DLD1 (cell line): Measurements from ENCODE around the gene SAYSD1.

Experiments used
- in situ Hi-C: cut with HindIII; loops from 2 replicates; pipeline ENCODE4 v1.10.0; 2017; ENCODE audit warnings: low sequenced_read_pairs

SAYSD1 gene

DNA sequence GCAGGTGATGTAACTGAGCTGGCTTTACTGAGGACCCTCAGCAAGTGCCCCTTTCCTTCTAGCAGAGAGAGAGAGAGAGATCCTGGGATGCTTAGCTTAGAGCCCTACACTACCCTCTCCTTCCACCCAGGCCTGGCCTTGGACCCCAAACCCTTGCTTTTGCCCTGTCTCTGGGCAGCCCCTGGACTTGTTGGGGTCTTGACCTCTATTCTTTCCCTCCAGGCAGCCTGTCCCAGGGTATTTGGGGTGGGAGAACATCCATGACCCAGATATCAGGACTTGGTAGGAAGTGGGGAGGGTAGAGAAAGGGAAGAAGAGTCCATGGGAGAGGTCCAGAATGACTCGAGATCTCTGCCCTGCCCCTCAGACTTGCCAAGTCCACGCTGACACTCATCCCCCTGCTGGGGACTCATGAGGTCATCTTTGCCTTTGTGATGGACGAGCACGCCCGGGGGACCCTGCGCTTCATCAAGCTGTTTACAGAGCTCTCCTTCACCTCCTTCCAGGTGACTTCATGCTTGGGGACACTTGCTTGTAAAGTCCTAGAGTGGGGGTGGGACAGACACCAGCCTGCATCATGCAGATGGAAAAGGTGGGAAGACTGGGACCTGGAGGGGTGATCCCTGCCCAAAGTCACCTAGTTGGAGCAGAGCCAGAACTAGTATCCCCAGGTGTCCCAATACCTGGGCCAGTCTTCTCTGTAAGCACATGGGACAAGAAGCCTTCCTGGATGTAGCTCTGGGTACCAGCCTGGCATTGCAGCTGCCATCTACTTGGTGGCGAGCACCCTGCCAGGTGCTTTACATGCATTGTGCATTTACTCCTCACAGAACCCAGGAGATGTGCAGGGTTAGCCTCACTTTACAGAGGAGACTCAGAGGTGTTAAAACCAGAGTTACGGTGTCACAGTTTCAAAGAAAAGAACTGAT, 35.5 kb downstream of the SAYSD1 start:
- in situ Hi-C loops: no loop called here

DNA sequence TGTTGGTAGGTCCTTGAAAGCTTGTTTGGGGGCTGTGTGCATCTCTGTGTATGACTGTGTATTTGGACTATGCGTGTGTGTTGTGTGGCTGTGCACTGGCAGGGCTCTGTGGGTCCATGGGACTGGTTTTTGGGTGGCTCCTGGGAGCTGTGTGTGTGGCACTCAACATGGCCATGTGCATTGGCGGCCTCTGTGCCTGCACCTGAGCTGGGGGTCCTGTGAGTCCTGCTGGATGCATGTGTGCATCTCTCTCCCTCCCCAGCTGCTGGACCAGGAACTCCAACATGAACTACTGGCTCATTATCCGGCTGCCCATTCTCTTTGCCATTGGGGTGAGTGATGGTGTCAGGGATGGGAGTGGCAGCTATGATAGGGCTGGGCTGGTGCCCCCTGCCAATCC, 36.3 kb downstream of the SAYSD1 start:
- in situ Hi-C loops: no loop called here

DNA sequence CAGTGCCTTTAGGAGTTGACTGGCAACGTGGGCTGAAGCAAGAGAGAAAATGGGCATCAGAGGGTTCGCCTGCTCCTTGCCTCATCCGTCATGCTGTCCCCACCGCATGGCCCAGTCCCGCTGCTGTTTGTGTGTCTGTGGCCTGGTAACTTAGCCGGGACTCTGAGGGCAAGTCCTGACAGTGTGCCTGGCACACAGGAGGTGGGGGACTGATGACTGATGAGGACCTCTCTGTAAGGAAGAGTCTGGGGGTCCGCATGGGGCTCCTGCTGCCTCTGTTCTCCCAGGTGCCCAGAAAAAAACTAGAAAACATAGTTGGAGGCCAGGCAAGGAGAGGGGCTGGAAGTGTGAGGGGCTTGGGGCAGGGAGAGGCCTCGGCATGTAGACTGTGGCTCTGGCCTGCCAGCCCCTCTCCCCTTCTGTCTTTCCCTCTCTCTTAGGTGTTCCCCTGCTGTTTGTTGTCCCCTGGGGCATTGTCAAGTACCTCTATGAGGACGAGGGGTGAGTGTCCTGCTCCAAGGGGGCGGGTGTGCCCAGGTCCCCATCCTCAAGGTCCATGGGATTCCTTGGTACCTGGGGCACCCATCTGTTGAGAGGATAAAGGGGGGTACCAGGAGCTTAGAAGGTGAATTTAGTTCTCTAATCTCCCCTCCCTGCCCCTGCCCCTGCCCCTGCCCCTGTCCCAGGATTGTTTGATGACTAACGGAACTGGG, 36.9 kb downstream of the SAYSD1 start:
- in situ Hi-C loops: no loop called here

DNA sequence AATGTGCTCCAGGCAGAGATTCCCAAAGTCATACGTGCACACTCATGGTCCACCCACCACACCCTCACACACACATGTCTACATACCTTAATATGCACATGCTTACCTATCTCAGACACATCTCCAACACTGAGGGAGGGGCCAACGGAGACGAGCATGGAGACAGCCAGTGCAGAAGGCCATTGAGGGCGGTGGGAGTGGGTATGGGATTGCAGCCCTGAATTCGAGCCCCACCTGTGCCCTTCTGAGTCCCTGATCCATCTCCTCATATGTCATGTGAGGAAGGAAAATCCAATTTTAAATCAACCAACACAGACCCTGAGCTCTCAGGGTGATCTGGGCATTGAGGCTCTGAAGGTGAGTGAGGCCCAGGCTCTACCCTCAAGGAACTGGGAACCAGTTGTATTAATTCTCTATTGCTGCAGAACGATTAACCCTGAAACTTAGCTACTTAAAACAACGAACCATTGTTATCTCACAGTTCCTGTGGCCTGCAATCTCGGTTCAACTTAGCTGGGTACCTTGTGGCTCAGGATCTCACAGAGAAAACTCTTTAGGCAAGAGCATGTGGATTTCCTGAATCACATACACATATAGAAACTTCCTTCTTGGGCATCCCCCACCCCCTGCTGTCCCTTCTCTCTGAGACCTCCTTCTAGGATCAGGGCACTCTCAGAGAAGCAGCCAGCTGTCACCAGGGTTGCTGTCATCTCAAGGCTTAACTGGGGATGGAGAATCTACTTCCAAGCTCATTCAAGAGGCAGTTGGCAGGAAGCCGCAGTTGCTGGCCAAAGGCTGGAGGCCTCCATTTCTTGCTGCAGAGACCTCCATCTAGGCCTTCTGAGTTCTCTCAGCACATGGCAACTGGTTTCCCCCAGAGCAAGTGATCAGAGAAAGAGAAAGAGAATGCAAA, 38.1 kb downstream of the SAYSD1 start:
- in situ Hi-C loops: no loop called here

DNA sequence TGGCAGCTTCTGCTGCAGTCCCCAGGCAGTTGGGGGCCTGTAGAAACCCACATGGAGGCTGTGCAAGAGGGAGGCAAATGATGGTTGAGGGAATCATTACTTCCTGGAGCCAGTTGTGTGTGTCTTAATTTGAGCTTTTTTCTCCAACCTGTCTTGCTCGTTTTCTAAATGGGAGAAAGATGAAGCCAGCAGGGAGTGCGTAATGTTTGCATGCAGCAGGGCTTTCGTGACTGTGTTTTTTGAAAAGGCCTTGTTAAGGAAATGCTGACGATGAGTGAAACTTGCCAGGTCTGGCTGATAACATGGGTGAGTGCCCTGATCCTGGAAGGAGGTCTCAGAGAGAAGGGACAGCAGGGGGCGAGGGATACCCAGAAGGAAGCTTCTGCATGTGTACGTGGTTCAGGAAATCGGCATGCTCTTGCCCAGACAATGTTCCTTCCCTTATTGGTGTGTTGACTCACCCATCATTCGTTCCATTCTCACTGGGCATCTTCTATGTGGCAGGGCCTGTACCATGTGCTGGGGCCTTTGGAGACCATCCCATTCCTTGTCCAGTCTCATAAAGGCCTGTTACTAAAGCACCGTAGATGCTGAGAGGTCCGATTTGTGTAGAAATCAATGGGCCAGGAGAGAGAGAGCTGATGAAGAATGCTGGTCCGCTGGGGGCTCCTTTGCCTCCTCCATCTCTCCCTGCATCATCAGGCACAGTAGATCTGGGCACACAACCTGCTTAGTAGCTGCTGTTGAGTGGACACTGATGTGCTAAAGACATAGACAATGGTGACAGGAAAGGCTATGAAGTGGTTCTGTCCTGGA, 39.0 kb downstream of the SAYSD1 start:
- in situ Hi-C loops: no loop called here

DNA sequence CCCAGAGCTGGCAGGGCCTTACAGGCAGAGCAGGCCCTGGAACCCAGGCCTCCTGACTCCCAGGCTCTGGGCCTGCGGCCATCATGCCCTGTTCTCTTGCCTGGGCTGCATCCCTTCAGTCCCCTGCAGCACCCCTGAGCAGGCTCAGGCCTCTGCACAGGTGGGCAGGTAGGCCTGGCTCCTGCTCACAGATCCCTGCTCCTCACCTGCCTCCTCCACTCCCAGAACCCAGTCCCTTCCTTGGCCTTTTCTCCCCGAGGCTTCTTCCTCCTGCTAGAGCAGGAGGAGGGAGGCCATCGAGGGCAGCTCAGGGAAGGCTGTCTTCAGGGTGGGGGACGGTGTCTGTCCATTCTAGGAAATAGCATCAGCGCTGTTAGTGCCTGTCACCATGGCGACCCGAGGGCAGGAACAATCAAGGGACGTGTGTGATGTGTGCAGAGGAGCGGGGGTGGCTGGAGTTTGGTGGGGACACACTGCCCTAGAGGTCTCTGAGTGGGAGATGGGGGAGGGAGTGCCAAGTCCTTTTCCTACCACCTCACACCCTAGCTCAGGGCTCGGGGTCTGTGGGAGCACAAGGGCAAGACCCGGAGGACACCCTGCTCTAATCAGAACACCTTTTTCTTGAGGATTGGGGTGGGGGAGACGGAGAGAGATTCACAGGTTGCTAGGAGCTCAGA, 39.8 kb downstream of the SAYSD1 start:
- in situ Hi-C loops: no loop called here

DNA sequence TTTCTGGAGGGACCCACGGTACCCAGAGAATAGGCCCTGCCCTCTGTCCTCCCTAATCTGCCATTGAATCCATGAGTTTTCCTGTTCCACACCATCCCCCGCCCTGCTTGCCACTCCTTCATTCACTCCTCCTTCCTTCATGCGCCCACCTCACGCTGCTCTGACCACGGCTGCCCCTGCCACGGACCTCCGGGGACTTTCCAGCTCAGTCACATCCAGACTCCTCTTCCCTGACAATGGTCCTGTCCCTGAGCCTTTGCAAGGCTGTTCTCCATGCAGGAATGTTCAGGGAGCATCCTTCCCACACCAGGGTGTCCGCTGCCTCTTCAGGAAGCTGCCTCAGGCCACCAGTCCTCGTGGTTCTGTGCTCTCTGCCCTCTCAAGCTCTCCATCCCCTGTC, 40.5 kb downstream of the SAYSD1 start:
- in situ Hi-C loops: no loop called here

DNA sequence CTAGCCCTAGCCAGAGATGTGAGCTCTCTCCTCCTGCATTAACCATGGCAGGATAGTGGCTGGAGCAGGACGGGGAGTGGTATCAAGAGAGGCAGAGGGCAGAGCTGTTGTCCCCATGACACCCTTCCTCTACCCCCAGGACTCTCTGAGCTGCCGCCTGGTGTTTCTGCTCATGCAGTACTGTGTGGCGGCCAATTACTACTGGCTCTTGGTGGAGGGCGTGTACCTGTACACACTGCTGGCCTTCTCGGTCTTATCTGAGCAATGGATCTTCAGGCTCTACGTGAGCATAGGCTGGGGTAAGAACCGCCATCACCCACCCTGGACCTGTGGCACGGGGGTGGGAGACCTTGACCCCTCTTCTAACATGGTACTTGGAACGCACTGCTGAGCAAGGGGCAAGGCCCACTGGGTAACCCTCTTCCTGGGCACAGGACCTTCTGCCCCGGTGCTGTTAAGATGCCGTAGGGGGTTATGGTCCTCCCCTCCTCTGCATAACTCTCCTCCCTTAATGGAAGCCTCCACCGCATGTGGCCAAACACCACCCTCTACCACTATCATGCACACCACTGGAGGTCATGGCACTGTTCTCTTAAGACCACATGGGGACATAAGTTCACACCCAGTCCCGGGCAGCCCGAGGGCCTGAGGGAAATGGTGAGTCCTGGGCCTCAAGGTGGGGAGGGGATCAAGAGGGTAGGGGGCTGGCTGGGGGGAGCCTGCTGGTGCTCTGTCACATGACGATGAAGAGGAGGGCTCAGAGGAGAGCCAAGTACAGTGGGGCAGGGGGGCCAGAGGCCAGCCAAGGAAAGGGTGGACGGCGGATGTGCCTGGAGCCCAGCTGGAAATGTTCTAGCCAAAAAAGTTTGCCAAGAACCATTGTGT, 41.3 kb downstream of the SAYSD1 start:
- in situ Hi-C loops: no loop called here

DNA sequence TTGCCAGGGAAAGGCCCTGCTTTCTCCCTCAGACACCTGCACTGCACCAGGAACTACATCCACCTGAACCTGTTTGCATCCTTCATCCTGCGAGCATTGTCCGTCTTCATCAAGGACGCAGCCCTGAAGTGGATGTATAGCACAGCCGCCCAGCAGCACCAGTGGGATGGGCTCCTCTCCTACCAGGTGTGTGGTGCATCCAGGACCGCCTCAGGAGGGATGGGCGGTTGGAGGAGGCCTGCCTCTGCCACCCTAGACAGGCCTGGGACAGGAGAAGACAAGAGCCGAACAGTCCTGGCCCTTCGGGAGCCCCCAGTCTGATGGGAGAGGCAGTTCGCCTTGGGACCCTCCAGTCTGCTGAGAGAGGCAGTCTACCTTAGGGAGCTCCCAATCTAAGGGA, 42.2 kb downstream of the SAYSD1 start:
- in situ Hi-C loops: no loop called here

DNA sequence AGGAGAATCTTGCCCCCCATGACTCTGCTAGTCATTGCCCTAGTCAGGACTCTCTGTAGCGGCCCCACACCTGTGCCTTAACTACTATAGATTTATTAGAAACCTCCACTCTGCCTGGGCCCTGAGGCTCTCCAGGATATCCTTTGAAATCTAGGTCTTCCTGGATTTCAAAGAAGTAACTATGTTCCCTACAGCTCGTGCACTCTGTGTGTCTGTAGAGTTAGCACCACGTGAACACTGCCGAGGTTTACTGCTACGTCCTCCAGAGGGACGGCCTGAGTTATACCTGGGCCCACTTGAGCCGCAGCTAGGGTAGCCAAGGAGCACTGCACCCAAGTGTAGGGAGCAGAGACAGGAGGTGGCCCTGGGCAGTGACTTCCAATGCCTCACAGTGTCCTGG, 46.6 kb downstream of the SAYSD1 start:
- in situ Hi-C loops: no loop called here

DNA sequence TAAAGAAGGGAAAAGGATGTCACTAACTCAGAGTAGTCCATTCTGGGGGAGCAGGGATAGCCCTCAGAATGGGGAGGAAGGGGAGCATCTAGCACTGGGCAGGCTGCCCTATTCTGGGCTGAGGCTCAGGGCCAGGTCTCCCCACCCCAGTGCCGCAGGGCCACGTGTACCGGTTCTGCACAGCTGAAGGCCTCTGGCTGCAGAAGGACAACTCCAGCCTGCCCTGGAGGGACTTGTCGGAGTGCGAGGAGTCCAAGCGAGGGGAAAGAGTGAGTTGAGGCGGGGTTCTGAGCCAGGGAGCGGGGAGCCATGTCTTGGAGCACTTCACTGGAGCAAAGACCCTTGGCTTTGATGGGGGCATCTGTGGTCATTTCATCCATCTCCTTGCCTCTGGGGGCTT, 49.4 kb downstream of the SAYSD1 start:
- in situ Hi-C loops: no loop called here

DNA sequence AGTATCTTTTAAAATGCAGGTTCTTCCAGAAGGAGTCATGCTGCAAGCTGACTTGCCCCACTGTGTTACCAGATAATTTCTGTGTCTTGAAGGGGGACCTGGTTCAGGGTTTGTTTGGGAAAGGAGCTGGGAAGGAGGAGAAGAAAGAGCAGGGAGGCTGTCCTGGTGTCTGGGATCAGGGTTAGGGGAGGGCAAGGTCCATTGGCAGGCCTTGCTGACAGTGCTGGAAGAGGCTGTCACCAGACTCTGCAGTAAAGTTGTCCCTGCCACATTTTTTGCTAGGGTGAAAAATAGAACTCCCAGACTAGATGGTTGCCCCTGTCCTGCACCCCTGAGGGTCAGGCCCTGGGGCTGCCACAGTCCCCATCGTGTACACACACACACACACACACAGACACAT, 51.5 kb downstream of the SAYSD1 start:
- in situ Hi-C loops: no loop called here

DNA sequence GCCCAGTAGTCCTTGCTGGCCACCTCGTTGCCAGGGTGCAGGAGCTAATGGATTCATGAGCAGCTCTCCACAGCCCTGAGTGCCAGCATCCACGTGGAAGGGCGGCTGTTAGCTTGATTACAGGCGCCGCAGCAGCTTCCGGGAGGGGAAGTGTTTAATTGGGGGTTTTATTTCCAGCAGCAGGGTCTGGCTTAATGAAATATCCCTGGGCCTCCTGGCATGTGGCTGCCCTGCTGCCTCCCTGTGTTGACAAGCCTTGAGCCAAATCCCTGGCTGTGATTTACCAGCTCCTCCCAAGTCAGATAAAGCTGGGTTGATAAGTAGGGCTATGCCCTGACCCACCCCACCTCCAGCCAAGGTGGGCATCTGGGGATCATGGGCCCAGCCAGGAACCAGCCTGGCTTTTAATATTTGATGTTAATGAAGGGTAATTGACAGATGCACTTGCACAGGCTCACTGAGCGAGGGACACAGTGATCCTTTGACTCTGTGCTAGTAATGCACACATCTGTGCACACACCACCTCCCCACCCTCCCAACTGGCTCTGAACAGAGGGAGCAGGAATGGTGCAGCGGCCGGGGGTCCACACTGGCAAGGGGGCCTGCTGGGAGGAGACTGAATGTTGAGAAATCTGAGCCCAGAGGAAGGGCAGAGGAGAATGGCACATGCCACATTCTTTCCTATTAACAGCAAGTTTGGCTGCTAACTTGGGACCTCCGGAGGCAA, 52.8 kb downstream of the SAYSD1 start:
- in situ Hi-C loops: no loop called here

DNA sequence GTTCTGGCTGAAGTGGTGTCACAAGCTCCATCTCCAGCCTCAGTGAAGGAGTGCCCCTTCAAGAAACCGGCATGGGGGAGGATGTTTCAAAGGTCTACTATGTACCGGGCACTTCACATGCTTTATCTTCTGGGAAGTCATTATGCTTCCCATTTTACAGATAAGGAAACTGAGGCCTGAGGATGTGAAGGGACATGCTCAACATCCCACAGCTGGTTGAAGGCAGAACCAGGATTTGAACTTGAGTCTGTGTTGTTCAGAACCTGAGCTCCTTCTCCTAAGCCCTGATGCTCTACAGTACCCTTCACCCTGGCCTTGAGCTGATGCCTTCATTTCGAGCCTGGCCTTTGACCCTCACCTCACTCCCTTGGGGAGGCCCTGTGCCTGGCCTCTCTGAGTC, 53.4 kb downstream of the SAYSD1 start:
- in situ Hi-C loops: no loop called here

DNA sequence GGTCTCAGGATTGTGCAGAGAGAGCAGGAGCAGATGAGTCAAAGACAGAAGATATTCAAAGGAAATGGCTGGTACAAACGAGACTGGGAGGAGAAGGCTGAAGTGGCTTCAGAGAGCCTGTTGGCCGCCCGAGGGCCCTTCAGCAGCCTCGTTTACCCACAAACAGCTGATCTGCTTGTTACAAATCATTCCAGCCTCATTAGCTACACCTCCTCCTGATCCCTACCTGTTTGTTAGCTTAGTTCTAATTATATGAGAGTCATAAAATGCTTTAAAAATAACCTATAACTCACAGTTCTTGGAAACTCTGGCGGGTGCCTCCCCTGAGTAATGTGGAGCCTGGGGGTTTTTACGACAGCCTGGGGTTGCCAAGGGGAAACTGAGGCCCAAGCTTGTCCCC, 53.8 kb downstream of the SAYSD1 start:
- in situ Hi-C loops: no loop called here

DNA sequence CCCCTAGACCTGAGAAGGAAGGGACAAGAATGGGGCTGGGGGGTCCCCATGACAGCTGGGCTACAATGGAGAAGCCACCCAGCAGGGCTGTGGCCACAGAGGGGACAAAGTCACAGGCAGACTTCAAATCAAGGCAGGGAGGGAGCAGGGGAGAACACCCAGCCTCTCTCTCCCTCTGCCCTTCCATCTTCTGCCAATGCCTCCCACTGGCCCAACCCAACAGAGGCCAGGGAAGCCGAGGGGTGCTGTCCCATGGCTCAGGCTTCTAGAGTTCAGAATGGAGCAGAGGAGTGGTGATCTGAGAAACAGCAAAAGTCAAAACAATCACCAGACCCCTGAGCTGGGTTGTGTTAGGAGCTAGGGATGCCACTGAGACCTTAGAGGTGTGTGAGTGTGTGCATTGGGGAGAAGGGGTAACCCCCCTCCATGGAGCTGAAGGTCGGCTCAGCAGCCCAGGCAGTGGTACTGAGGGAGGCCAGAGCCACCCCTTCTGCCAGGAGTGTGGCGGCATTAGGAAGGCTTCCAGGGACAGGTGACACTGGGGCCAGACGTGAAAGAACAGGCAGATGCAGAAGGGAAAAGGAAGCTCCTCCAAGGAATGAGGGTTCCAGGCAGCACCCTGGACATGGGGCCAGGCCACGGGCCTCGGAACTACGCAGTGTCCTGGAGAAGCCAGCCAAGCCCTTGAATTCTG, 54.4 kb downstream of the SAYSD1 start:
- in situ Hi-C loops: no loop called here

DNA sequence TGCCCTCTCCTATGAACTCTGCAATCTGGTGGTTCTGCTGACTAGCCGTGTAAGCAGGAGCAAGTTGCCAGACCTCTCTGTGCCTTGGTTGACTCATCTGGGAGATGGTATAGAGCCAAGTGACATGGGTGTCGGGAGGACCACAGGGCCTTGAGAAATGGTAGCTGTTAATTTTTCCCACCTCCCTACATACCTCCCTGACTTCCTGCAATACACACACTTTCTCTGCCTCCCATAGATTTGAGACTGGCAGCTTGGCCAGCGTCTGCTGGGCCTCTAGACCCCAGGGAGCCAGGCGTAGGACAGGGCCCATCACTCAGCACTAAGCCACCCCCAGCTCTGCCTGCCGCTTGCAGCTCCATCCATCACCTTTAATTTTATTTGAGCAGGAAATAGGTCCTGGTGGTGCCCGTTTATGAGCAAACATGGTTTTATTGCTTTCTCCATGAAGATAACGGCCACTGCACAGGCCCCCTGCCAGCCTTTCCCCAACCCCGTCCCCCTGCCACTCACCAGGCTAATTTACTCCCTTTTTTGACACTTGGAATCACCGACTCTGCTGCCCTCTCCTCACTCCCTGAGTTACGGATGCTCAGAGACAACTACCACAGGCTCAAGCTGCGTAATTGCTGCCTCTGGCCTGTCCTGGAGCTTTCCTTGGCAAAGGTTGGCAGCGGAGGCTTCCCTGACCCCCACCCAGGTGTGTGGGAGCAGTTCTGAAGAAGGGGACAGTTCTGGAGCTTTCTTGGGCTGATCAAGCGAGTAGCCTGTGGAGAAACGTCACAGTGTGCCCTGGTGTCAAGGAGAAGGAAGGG, 55.3 kb downstream of the SAYSD1 start:
- in situ Hi-C loops: no loop called here
